GM12878 (cell line): ENCODE data around the gene OR2M3. TPM values are rescaled to one million over a fixed set of nuclear protein-coding genes. Genes with fewer than 3 reads are reported as not detected.

ENCODE experiments used
- ATAC-seq: fragments of 200-7000 bp; cut with Tn5 transposase; 3 replicates; pipeline ENCODE4 v1.9.1; 2020; ENCODE audit warnings: mild to moderate bottlenecking, moderate library complexity
- Bru-seq: library from RNA; stranded (reverse); fragments of 400-500 nt; gene quantifications from one replicate; lab custom pipeline; 2021; lab: Mats Ljungman, UMichigan
- BruChase-seq, 2 experiments: library from RNA; stranded (reverse); fragments of 400-500 nt; gene quantifications; one replicate each; lab custom pipeline; 2021; lab: Mats Ljungman, UMichigan
- BruUV-seq: library from RNA; stranded (reverse); fragments of 400-500 nt; replicated peaks from 2 replicates; lab custom pipeline; 2021; lab: Mats Ljungman, UMichigan
- CTCF ChIA-PET: fragments of 300-600 bp; sonication (Branson Sonifier 250); formaldehyde crosslinking; extraction: SDS; loops from one replicate; lab custom pipeline; 2021; ENCODE audit warnings: inconsistent platforms; lab: Yijun Ruan, JAX
- POLR2A ChIA-PET: fragments of 350-600 bp; formaldehyde crosslinking; extraction: SDS; loops from one replicate; lab custom pipeline; 2021; ENCODE audit warnings: inconsistent platforms; lab: Charles Lee
- RAD21 ChIA-PET: fragments of 300-600 bp; sonication (Branson Sonifier 250); formaldehyde crosslinking; loops from one replicate; lab custom pipeline; 2023; ENCODE audit warnings: antibody characterized with exemption; ENCODE audit not compliant: unreplicated experiment; lab: Charles Lee
- SMC1A ChIA-PET: fragments of 300-600 bp; sonication (Branson Sonifier 250); formaldehyde crosslinking; loops from one replicate; lab custom pipeline; 2023; ENCODE audit not compliant: unreplicated experiment, uncharacterized antibody; lab: Charles Lee
- DNase-seq: peaks from one replicate; pipeline ENCODE4 v3.0.0-alpha.2; 2011; ENCODE audit warnings: low read depth, low spot score
- FAIRE-seq: peaks from 3 replicates; lab custom pipeline; 2011; peaks lifted over from hg19 to GRCh38; lab: Jason Lieb, UNC
- H2AFZ ChIP-seq: 2 replicates; pipeline ENCODE4 v1.6.0; 2011; ENCODE audit warnings: low read depth, low read length, control low read depth; ENCODE audit not compliant: control insufficient read depth
- H3K27ac ChIP-seq: 2 replicates; pipeline ENCODE4 v1.5.1; 2011; ENCODE audit warnings: control low read depth; ENCODE audit not compliant: control insufficient read depth, insufficient read depth
- H3K27me3 ChIP-seq, 2 experiments: replicated peaks in 1 of 2; 2 replicates each; pipeline versions ENCODE4 v1.6.0 to v1.6.1; 2011; ENCODE audit warnings: low read length in 1 of 2; ENCODE audit not compliant: control insufficient read depth in 2 of 2, insufficient read depth in 2 of 2
- H3K36me3 ChIP-seq, 2 experiments: 2 replicates each; pipeline ENCODE4 v1.5.1; 2011; ENCODE audit warnings: low read length in 1 of 2; ENCODE audit not compliant: control insufficient read depth in 2 of 2, insufficient read depth in 2 of 2
- H3K4me1 ChIP-seq: 2 replicates; pipeline ENCODE4 v1.6.1; 2011; ENCODE audit warnings: mild to moderate bottlenecking, low read length, moderate library complexity, mixed read lengths; ENCODE audit not compliant: control insufficient read depth, insufficient read depth
- H3K4me2 ChIP-seq: 2 replicates; pipeline ENCODE4 v1.6.0; 2011; ENCODE audit warnings: control low read depth; ENCODE audit not compliant: control insufficient read depth, insufficient read depth
- H3K4me3 ChIP-seq: fragments of 200-600 bp; sonication (generic); 2 replicates; pipeline ENCODE4 v1.5.1; 2016
- H3K79me2 ChIP-seq: 2 replicates; pipeline ENCODE4 v1.6.0; 2011; ENCODE audit warnings: low read length; ENCODE audit not compliant: control insufficient read depth, insufficient read depth
- H3K9ac ChIP-seq: 2 replicates; pipeline ENCODE4 v1.8.0; 2011; ENCODE audit warnings: low read length, control low read depth, mixed read lengths; ENCODE audit not compliant: control insufficient read depth, insufficient read depth
- H3K9me3 ChIP-seq: replicated peaks from 3 replicates; pipeline ENCODE4 v1.5.1; 2011; ENCODE audit warnings: mild to moderate bottlenecking, low read length; ENCODE audit not compliant: control insufficient read depth, insufficient read depth
- H4K20me1 ChIP-seq: 2 replicates; pipeline ENCODE4 v1.6.0; 2011; ENCODE audit not compliant: control insufficient read depth, insufficient read depth
- ATF3 ChIP-seq: IDR thresholded peaks from 2 replicates; pipeline ENCODE4 v1.6.1; 2011; ENCODE audit warnings: low read depth, mild to moderate bottlenecking, low read length, moderate library complexity, borderline replicate concordance; ENCODE audit errors: extremely low read depth
- CUX1 ChIP-seq: IDR thresholded peaks from 2 replicates; pipeline ENCODE4 v1.6.1; 2012; ENCODE audit warnings: improper control_type of control experiment, low read depth, low read length; ENCODE audit not compliant: insufficient replicate concordance
- HDAC6 ChIP-seq: fragments of 200-600 bp; sonication (generic); IDR thresholded peaks from one replicate; pipeline ENCODE4 v1.8.0; 2017; ENCODE audit warnings: antibody characterized with exemption; ENCODE audit not compliant: unreplicated experiment
- RELA ChIP-seq: fragments of 450-650 bp; IDR thresholded peaks from 2 replicates; pipeline ENCODE4 v1.8.0; 2014; ENCODE audit warnings: borderline replicate concordance; ENCODE audit not compliant: partially characterized antibody
- REST ChIP-seq: IDR thresholded peaks from 2 replicates; pipeline ENCODE4 v1.6.1; 2012; ENCODE audit warnings: mild to moderate bottlenecking, low read depth, low read length
- SREBF1 ChIP-seq: IDR thresholded peaks from 2 replicates; pipeline ENCODE4 v1.6.1; 2012; ENCODE audit warnings: mild to moderate bottlenecking, low read length
- ZNF207 ChIP-seq: fragments of 450-650 bp; IDR thresholded peaks from 2 replicates; pipeline ENCODE4 v1.6.1; 2014; ENCODE audit warnings: antibody characterized with exemption, mild to moderate bottlenecking, borderline replicate concordance
- WGBS: methylation state at CpG from one replicate; pipeline ENCODE4 v1.1.6; 2016; ENCODE audit warnings: low lambda C conversion rate; ENCODE audit not compliant: insufficient replicate concordance, insufficient coverage; ENCODE audit errors: missing lambda C conversion rate; 5-methylcytosine and 5-hydroxymethylcytosine counted together
- in situ Hi-C: fragments of 300-500 bp; cut with MboI; formaldehyde crosslinking; loops from 9 replicates; pipeline ENCODE4 v1.14.3; 2018; ENCODE audit warnings: mixed read lengths
- intact Hi-C: fragments of 100-400 bp; cut with micrococcal nuclease; formaldehyde crosslinking; loops from one replicate; pipeline ENCODE4 v1.14.2; 2022; ENCODE audit not compliant: unreplicated experiment
- long read RNA-seq, 2 experiments: library from polyadenylated mRNA; unstranded; transcript quantifications; one replicate each; pipeline ENCODE4 v2.0.0, GENCODE V29; 2019 to 2020
- polyA minus RNA-seq, 3 experiments: library from RNA; depleted of rRNA, polyadenylated mRNA; stranded (reverse); fragments of >200 nt; gene quantifications; 2 replicates each; pipeline ENCODE4 v1.2.3, GENCODE V29; 2011
- polyA plus RNA-seq, 11 experiments: library from polyadenylated mRNA; depleted of rRNA in 4 of 11; unstranded in 6 of 11; stranded (reverse) in 5 of 11; fragments of >200 nt; fragmentation: Nextera tagmentation in 4 of 11; fragmentation: Illumina TruSeq in 1 of 11; extraction: Ambion mirVana in 4 of 11; extraction: Trizol in 1 of 11; gene quantifications; 1 replicate in 1 of 11; 2 replicates in 10 of 11; pipeline versions ENCODE4 v1.2.1 to v1.2.3, GENCODE V29; 2011 to 2016; ENCODE audit warnings: inconsistent platforms in 2 of 11, missing spikeins in 2 of 11, low read depth in 1 of 11
- total RNA-seq, 4 experiments: library from RNA; depleted of rRNA in 3 of 4; stranded (reverse); fragments of >200 nt in 3 of 4; fragmentation: Illumina TruSeq in 1 of 4; extraction: Trizol in 1 of 4; gene quantifications; 2 replicates each; pipeline versions ENCODE4 v1.2.1 to v1.2.3, GENCODE V29; 2013 to 2021

The OR2M3 gene
- not detected in 2 replicates for total RNA-seq (2013; cell fraction: nucleolus; rRNA removed)
- total RNA-seq (2014; rRNA removed) (not detected in 2 replicates), total RNA-seq (2014; rRNA removed; fragmentation: Illumina TruSeq; extraction: Trizol) (not detected in 2 replicates), total RNA-seq (2021) (not detected in 2 replicates), polyA plus RNA-seq (2011; rRNA removed) (not detected in 2 replicates), polyA plus RNA-seq (2014; fragmentation: Illumina TruSeq; extraction: Trizol) (not detected in 2 replicates), polyA plus RNA-seq (2014; fragmentation: Nextera tagmentation; extraction: Ambion mirVana) (not detected), polyA plus RNA-seq (2014; rRNA removed) (not detected in 2 replicates), polyA plus RNA-seq (2016; fragmentation: Nextera tagmentation; extraction: Ambion mirVana) (under 1 TPM in 1 of 2 experiments, not detected in 1; 0.05 TPM), polyA minus RNA-seq (2011; rRNA and poly(A)+ RNA removed) (not detected in 2 replicates), Bru-seq, nascent RNA (percentile 5 among the genes with signal in this experiment), BruChase-seq, experiment 1, labeled RNA remaining after a 6-hour chase (percentile 10 among the genes with signal in this experiment), BruChase-seq, experiment 2, labeled RNA remaining after a 2-hour chase (percentile 12 among the genes with signal in this experiment)
- polyA plus RNA-seq (2011; ENCODE audit: low read depth), result not detected
- not detected in 2 replicates for polyA plus RNA-seq (2011; cell fraction: cytosol; rRNA removed)
- not detected in 2 replicates for polyA plus RNA-seq (2011; cell fraction: nucleus; rRNA removed)
- not detected in 2 replicates for polyA plus RNA-seq (2012)
- polyA minus RNA-seq (2011; cell fraction: cytosol; rRNA and poly(A)+ RNA removed), result not detected in 2 replicates
- under 0.01 TPM in 1 of 2 replicates, not detected in the other for polyA minus RNA-seq (2011; cell fraction: nucleus; rRNA and poly(A)+ RNA removed)
- long read RNA-seq, experiment 1, result 0 reads
- long read RNA-seq, experiment 2, result 0 reads

- WGBS, result 10% methylated on average over 4 of the region's 4 CpGs
- H3K9me3 ChIP-seq, result no peaks in the 10 kb centered on the region
- RAD21 ChIA-PET, result no interaction called here
- H3K9ac ChIP-seq, result no peak within 1 kb of the TSS
- BruUV-seq, result no TSS peak
- H3K4me3 ChIP-seq, result no peak within 1 kb of the TSS
- H3K27ac ChIP-seq, result no peak within 1 kb of the TSS
- intact Hi-C loops, result no loop called here
- TF ChIP-seq SREBF1 (no peak), REST (no peak), CUX1 (no peak), HDAC6 (no peak), ZNF207 (no peak), RELA (no peak), ATF3 (no peak)
- TF ChIP-seq, all 136 proteins: peak for 0
- no peak for ATAC-seq
- Histone ChIP-seq H3K36me3 (no peaks in the 10 kb centered on the region), H2AFZ (no peak within 1 kb of the TSS), H3K4me2 (no peak within 1 kb of the TSS), H3K27me3 (no peaks in the 10 kb centered on the region), H4K20me1 (no peaks in the 10 kb centered on the region), H3K4me1 (no peaks in the 10 kb centered on the region), H3K79me2 (no peaks in the 10 kb centered on the region)
- ChIA-PET CTCF (no interaction called here), SMC1A (no interaction called here), POLR2A (no interaction called here)
- no peak for FAIRE-seq
- no peak for DNase-seq
- in situ Hi-C loops, result no loop called here
Measured at GRCh38 chr1:248196965-248197364, at the start of gene OR2M3. Gene OR2M3 (plus strand): TSS chr1:248197265. CDS start chr1:248203068, 5,803 bp downstream.
